HepG2 (cell line): ENCODE results near the gene OSBPL10.

Source experiments
- MAFK ChIP-seq, 2 experiments: IDR thresholded peaks in 1 of 2; conservative IDR thresholded peaks in 1 of 2; 2 replicates each; pipeline ENCODE4 v1.6.1; 2011; ENCODE audit warnings: improper control_type of control experiment in 2 of 2, low read length in 2 of 2
- POLR2AphosphoS5 ChIP-seq: IDR thresholded peaks from 2 replicates; pipeline ENCODE4 v1.6.1; 2012; ENCODE audit warnings: low read depth, low read length
- SMARCC2 ChIP-seq: fragments of 450-650 bp; IDR thresholded peaks from 2 replicates; pipeline ENCODE4 v1.6.1; 2017; ENCODE audit warnings: antibody characterized with exemption, mild to moderate bottlenecking
- TAF1 ChIP-seq: sonication (generic); formaldehyde crosslinking; IDR thresholded peaks from 2 replicates; pipeline ENCODE4 v1.4.0; 2020; ENCODE audit warnings: missing genetic modification reagents
- ZNF274 ChIP-seq: sonication (generic); formaldehyde crosslinking; IDR thresholded peaks from 2 replicates; pipeline ENCODE4 v1.5.1; 2020; ENCODE audit warnings: mild to moderate bottlenecking, missing genetic modification reagents
- ZNF451 ChIP-seq: sonication (generic); formaldehyde crosslinking; IDR thresholded peaks from 2 replicates; pipeline ENCODE4 v1.5.0; 2020; ENCODE audit warnings: mild to moderate bottlenecking, missing genetic modification reagents
- TF ChIP-seq, protein P1 (sequence below): sonication (generic); formaldehyde crosslinking; IDR thresholded peaks from 2 replicates; pipeline ENCODE4 v1.5.0; 2020; ENCODE audit warnings: mild to moderate bottlenecking, missing genetic modification reagents, moderate library complexity
- TF ChIP-seq, protein P2 (sequence below): sonication (generic); formaldehyde crosslinking; IDR thresholded peaks from 2 replicates; pipeline ENCODE4 v1.4.0; 2020; ENCODE audit warnings: missing genetic modification reagents

DNA sequence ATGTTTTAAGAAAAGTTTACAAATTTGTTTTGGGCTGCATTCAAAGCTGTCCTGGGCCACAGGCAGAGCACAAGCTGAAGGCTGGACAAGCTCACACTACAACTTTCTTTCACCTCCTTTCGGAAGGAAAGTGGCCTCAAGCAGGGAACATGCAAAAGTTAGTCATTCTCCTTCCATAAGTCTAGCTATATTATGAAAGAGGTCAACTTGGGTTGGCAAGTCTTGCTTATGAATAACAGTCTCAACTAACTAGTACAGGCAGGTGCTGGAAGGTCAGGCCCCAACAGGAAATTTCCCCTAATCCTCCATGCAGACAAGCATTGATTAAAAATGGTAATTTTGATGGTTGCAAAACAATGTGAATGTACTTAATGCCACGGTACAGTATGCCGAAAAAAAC, 69.4 kb downstream of the OSBPL10 start:
- no peak for TF ChIP-seq MAFK (conservative IDR thresholded peaks at IDR 0.05 in 1 of 2, IDR thresholded peaks at IDR 0.05 in 1 of 2; ENCODE audit: low read length in 2 of 2)
- TF ChIP-seq ZNF451 (CRISPR knock-in tag): no peak
- TF ChIP-seq, protein P1, sequence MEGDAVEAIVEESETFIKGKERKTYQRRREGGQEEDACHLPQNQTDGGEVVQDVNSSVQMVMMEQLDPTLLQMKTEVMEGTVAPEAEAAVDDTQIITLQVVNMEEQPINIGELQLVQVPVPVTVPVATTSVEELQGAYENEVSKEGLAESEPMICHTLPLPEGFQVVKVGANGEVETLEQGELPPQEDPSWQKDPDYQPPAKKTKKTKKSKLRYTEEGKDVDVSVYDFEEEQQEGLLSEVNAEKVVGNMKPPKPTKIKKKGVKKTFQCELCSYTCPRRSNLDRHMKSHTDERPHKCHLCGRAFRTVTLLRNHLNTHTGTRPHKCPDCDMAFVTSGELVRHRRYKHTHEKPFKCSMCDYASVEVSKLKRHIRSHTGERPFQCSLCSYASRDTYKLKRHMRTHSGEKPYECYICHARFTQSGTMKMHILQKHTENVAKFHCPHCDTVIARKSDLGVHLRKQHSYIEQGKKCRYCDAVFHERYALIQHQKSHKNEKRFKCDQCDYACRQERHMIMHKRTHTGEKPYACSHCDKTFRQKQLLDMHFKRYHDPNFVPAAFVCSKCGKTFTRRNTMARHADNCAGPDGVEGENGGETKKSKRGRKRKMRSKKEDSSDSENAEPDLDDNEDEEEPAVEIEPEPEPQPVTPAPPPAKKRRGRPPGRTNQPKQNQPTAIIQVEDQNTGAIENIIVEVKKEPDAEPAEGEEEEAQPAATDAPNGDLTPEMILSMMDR (CRISPR knock-in tag): no peak
- TF ChIP-seq SMARCC2: no peak
- TF ChIP-seq POLR2AphosphoS5: no peak
- no peak for TF ChIP-seq TAF1 (CRISPR knock-in tag)
- TF ChIP-seq, protein P2, sequence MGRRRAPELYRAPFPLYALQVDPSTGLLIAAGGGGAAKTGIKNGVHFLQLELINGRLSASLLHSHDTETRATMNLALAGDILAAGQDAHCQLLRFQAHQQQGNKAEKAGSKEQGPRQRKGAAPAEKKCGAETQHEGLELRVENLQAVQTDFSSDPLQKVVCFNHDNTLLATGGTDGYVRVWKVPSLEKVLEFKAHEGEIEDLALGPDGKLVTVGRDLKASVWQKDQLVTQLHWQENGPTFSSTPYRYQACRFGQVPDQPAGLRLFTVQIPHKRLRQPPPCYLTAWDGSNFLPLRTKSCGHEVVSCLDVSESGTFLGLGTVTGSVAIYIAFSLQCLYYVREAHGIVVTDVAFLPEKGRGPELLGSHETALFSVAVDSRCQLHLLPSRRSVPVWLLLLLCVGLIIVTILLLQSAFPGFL (CRISPR knock-in tag): no peak
- TF ChIP-seq ZNF274 (CRISPR knock-in tag): no peak
